ENCODE data around the gene KLHDC1. TPM values are rescaled to one million over a fixed set of nuclear protein-coding genes. Genes with fewer than 3 reads are reported as not detected.

Gene KLHDC1
- total and polyA plus RNA-seq, 9 of the 15 experiments (the other 6 are each of a cell fraction or from before 2014, with no cell fraction given), result 0.08 to 0.41 (median 0.18) TPM

GRCh38 chr14:49767571-49768300 lies 74.8 kb downstream of the KLHDC1 start, which contains the start of gene KLHDC2 (continued):
- TF ChIP-seq ZMIZ1 (IDR thresholded peaks at IDR 0.05; ENCODE audit: low read depth in 2 of 2, low read length in 2 of 2), result peak in 1 of 2 experiments; percentile 24; a peak in 1 of 4 replicates
- TF ChIP-seq SP1 (CRISPR knock-in tag; IDR thresholded peaks at IDR 0.05), result no peak
- TF ChIP-seq ZNF592 (IDR thresholded peaks at IDR 0.05), result peak; percentile 69; the same call in 1 of the 2 replicates
- TF ChIP-seq NFE2 (IDR thresholded peaks at IDR 0.05; ENCODE audit: low read depth), result 0 out of 2 replicates have a peak, but pooled peaks have one; percentile 1
- TF ChIP-seq ZNF395 (CRISPR knock-in tag; IDR thresholded peaks at IDR 0.05), result peak; percentile 45; the same call in 1 of the 2 replicates
- peak; percentile 47; the same call in 1 of the 2 replicates for TF ChIP-seq FOXP1 (CRISPR knock-in tag; IDR thresholded peaks at IDR 0.05)
- TF ChIP-seq E2F6 (IDR thresholded peaks at IDR 0.05; ENCODE audit: borderline replicate concordance in 1 of 2, extremely low read depth in 1 of 2, insufficient read depth in 1 of 2, insufficient read length in 1 of 2, low read depth in 1 of 2, low read length in 1 of 2, poor library complexity in 1 of 2, severe bottlenecking in 1 of 2), result peak; percentile 56 to 72
- peak; percentile 34 to 55; a peak in 1 of 4 replicates for TF ChIP-seq MAZ (CRISPR knock-in tag; conservative IDR thresholded peaks at IDR 0.05 in 1 of 2, IDR thresholded peaks at IDR 0.05 in 1 of 2)
- peak; percentile 98 for TF ChIP-seq THAP12 (CRISPR knock-in tag; IDR thresholded peaks at IDR 0.05)
- peak; percentile 58 for TF ChIP-seq BHLHE40 (IDR thresholded peaks at IDR 0.05; ENCODE audit: low read length)
- TF ChIP-seq SMAD1 (IDR thresholded peaks at IDR 0.05; ENCODE audit: low read depth, low read length, partially characterized antibody), result peak; percentile 28
- TF ChIP-seq HDAC6 (IDR thresholded peaks at IDR 0.05; ENCODE audit: low read depth, low read length), result no peak

Data from K562 (cell line).